ENCODE results near the gene ARFIP1. TPM values are rescaled to one million over a fixed set of nuclear protein-coding genes. Genes with fewer than 3 reads are reported as not detected.
"Not testable (repeated sequence)": the region's sequence is repeated elsewhere in the genome, so short reads cannot be mapped to it uniquely, and the experiment has no call there.

The ARFIP1 gene
- total RNA-seq, 4 donors from 2014 or later, result 8.4 to 11.9 (median 9.7) TPM

DNA sequence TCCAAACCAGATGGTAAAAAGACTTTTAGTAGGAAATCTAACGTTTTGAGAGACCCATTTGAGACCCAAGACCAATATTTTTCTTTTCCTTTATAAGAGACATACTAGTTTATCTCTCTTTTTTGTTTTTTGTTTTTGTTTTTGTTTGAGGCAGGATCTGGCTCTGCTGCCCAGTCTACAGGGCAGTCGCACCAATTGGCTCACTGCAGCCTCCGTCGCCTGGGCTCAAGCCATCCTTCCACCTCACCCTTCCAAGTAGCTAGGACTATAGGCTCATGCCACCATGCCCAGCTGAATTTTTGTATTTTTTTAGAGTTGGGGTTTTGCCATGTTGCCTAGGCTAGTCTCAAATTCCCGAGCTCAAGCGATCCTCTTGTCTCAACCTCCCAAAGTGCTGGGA, 79.2 kb downstream of the ARFIP1 start:
- ATAC-seq (no peak), DNase-seq (no peak)
- intact Hi-C loops (cut with DNase I; ENCODE audit: low total_unique reads), result no loop called here
- TF ChIP-seq, protein P1, sequence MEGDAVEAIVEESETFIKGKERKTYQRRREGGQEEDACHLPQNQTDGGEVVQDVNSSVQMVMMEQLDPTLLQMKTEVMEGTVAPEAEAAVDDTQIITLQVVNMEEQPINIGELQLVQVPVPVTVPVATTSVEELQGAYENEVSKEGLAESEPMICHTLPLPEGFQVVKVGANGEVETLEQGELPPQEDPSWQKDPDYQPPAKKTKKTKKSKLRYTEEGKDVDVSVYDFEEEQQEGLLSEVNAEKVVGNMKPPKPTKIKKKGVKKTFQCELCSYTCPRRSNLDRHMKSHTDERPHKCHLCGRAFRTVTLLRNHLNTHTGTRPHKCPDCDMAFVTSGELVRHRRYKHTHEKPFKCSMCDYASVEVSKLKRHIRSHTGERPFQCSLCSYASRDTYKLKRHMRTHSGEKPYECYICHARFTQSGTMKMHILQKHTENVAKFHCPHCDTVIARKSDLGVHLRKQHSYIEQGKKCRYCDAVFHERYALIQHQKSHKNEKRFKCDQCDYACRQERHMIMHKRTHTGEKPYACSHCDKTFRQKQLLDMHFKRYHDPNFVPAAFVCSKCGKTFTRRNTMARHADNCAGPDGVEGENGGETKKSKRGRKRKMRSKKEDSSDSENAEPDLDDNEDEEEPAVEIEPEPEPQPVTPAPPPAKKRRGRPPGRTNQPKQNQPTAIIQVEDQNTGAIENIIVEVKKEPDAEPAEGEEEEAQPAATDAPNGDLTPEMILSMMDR (IDR thresholded peaks at IDR 0.05 in 4 of 5, conservative IDR thresholded peaks at IDR 0.05 in 1 of 5), result no peak
- no peak for TF ChIP-seq POLR2A (IDR thresholded peaks at IDR 0.05)
- in situ Hi-C loops (cut with MboI; ENCODE audit: low sequenced_read_pairs in 4 of 4), result no loop called here
- Histone ChIP-seq H3K27me3 (no peaks in the 10 kb centered on the region), H3K4me1 (no peaks in the 10 kb centered on the region), H3K4me3 (no peak overlapping the region), H3K36me3 (no peaks in the 10 kb centered on the region), H3K27ac (no peak overlapping the region), H3K9me3 (no peaks in the 10 kb centered on the region)

DNA sequence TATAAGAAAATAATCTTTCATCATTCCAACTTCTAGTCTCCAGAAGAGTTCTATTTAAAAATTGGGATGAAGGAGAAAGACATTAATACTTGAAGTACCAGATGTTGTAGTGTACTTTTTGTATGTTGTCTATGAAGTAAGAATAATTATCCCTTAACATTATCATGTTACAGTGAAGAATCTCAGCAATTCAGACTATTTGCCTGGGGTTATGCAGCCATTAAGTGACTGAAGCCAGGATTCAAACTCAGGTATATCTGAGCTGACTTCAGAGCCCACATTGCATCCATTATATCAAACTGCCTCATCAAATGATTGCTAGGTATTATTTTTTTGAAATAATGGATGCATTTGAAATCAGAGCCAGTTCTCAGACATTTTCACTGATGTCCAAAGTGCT, 80.3 kb downstream of the ARFIP1 start:
- intact Hi-C loops (cut with DNase I; ENCODE audit: low total_unique reads), result no loop called here
- no peak for TF ChIP-seq POLR2A (IDR thresholded peaks at IDR 0.05)
- TF ChIP-seq, protein P1 (IDR thresholded peaks at IDR 0.05 in 4 of 5, conservative IDR thresholded peaks at IDR 0.05 in 1 of 5), result no peak
- no peaks in the 10 kb centered on the region for H3K27me3 ChIP-seq
- peaks cover 0 to 10% of the 10 kb centered on the region in 2 donors for H3K36me3 ChIP-seq
- in situ Hi-C loops (cut with MboI; ENCODE audit: low sequenced_read_pairs in 4 of 4), result no loop called here
- no peak overlapping the region for H3K27ac ChIP-seq
- no peak overlapping the region for H3K4me3 ChIP-seq
- H3K4me1 ChIP-seq, result no peaks in the 10 kb centered on the region
- ATAC-seq, result no peak
- DNase-seq, result no peak
- H3K9me3 ChIP-seq, result no peaks in the 10 kb centered on the region

DNA sequence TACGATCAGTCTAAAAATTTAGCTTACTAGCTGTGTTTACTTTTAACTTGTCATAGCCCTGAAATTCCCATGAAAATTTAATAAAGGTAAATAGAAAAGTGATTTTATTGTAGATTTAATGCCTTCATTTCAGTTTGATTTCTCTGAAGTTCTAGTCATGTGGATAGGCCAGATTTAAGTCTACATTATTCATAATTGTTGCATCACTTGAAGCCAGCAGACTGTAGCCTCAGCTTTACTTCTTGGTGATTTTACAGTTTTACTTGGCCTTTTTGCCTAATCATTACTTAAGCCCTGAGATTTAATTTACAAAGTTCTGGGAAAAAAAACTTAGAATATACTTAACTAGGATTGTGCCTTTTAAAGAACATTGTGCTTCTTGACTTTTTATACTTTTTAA, 82.9 kb downstream of the ARFIP1 start:
- in situ Hi-C loops (cut with MboI; ENCODE audit: low sequenced_read_pairs in 4 of 4), result no loop called here
- Histone ChIP-seq H3K36me3 (peaks cover 0 to 12% of the 10 kb centered on the region in 2 donors), H3K27ac (no peak overlapping the region), H3K27me3 (no peaks in the 10 kb centered on the region), H3K4me3 (no peak overlapping the region), H3K9me3 (no peaks in the 10 kb centered on the region), H3K4me1 (no peaks in the 10 kb centered on the region)
- TF ChIP-seq POLR2A (IDR thresholded peaks at IDR 0.05), result no peak
- TF ChIP-seq, protein P1 (IDR thresholded peaks at IDR 0.05 in 4 of 5, conservative IDR thresholded peaks at IDR 0.05 in 1 of 5), result no peak
- no peak for ATAC-seq
- intact Hi-C loops (cut with DNase I; ENCODE audit: low total_unique reads), result no loop called here
- DNase-seq, result no peak

DNA sequence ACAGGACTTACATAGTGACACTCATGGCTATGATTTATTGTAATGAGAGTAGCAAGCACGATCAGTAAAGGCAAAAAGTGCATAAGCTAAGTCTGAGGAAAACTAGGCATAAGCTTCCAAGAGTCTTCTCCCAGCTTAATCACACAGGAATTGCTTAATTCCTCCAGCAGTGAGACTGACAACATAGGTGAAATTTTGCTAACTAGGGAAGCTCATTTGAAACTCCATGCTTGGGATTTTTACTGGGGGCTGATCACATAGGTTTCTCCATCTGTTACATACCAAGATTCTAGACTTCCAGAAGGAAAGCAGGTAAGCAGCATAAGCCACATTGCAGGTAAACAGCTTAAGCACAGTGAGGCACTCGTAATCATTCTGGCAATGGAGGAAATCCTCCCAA, 84.6 kb downstream of the ARFIP1 start:
- H3K27me3 ChIP-seq, result no peaks in the 10 kb centered on the region
- no peak overlapping the region for H3K4me3 ChIP-seq
- in situ Hi-C loops (cut with MboI; ENCODE audit: low sequenced_read_pairs in 4 of 4) (no loop called here), intact Hi-C loops (cut with DNase I; ENCODE audit: low total_unique reads) (no loop called here)
- no peak for TF ChIP-seq POLR2A (IDR thresholded peaks at IDR 0.05)
- TF ChIP-seq, protein P1 (IDR thresholded peaks at IDR 0.05 in 4 of 5, conservative IDR thresholded peaks at IDR 0.05 in 1 of 5), result no peak
- H3K36me3 ChIP-seq, result peaks cover 0 to 12% of the 10 kb centered on the region in 2 donors
- H3K27ac ChIP-seq, result no peak overlapping the region
- H3K4me1 ChIP-seq, result no peaks in the 10 kb centered on the region
- ATAC-seq (no peak), DNase-seq (no peak)
- H3K9me3 ChIP-seq, result no peaks in the 10 kb centered on the region

DNA sequence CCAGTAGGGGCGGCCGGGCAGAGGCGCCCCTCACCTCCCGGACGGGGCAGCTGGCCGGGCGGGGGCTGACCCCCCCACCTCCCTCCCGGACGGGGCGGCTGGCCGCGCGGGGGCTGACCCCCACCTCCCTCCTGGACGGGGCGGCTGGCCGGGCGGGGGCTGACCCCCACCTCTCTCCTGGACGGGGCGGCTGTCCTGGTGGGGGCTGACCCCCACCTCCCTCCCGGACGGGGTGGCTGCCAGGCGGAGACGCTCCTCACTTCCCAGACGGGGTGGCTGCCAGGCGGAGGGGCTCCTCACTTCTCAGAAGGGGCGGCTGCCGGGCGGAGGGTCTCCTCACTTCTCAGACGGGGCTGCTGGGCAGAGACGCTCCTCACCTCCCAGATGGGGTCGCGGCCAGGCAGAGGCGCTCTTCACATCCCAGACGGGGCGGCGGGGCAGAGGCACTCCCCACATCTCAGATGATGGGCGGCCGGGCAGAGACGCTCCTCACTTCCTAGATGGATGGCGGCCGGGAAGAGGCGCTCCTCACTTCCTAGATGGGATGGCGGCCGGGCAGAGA, 86.8 kb downstream of the ARFIP1 start:
- H3K4me3 ChIP-seq; H3K27me3 ChIP-seq; intact Hi-C loops (cut with DNase I; ENCODE audit: low total_unique reads); ATAC-seq; DNase-seq; H3K9me3 ChIP-seq; H3K4me1 ChIP-seq; H3K27ac ChIP-seq; in situ Hi-C loops (cut with MboI; ENCODE audit: low sequenced_read_pairs in 4 of 4): not testable (repeated sequence)
- peaks cover 0 to 12% of the 10 kb centered on the region in 2 donors for H3K36me3 ChIP-seq

Data from gastrocnemius medialis (tissue), 4 donors.